HFFc6 (cell line): ENCODE measurements around the gene TMEM125. TPM values are rescaled to one million over a fixed set of nuclear protein-coding genes. Genes with fewer than 3 reads are reported as not detected.

ENCODE experiments used
- DNase-seq: peaks from one replicate; pipeline ENCODE4 v3.0.0-alpha.2; 2018
- H3K27ac Mint-ChIP-seq: 2 replicates; pipeline ENCODE4 v1.8.0; 2020; ENCODE audit warnings: mild to moderate bottlenecking, mixed read lengths
- H3K27me3 Mint-ChIP-seq: 2 replicates; pipeline ENCODE4 v1.8.0; 2021; ENCODE audit warnings: mild to moderate bottlenecking, moderate library complexity, mixed read lengths; ENCODE audit not compliant: insufficient read depth
- H3K36me3 Mint-ChIP-seq: 2 replicates; pipeline ENCODE4 v1.8.0; 2021; ENCODE audit warnings: low read depth, mixed read lengths
- H3K4me1 Mint-ChIP-seq: 2 replicates; pipeline ENCODE4 v1.8.0; 2020; ENCODE audit warnings: low read depth, mixed read lengths
- H3K4me3 Mint-ChIP-seq: 2 replicates; pipeline ENCODE4 v1.8.0; 2020; ENCODE audit warnings: mild to moderate bottlenecking, moderate library complexity, mixed read lengths
- H3K9me3 Mint-ChIP-seq: 2 replicates; pipeline ENCODE4 v1.8.0; 2020; ENCODE audit warnings: mild to moderate bottlenecking, mixed read lengths
- CTCF ChIP-seq: fragments of 200-600 bp; sonication (generic); IDR thresholded peaks from 2 replicates; pipeline ENCODE4 v1.5.0; 2021; ENCODE audit warnings: antibody characterized with exemption, mild to moderate bottlenecking
- total RNA-seq, 6 experiments: library from RNA; stranded (reverse); fragmentation: NEBNext Ultra II Directional; extraction: Animal tissue kit (Norgen Biotek cat#: 25700); gene quantifications; 2 replicates in 1 of 6; 3 replicates in 5 of 6; pipeline ENCODE4 v1.2.3, GENCODE V29; 2021

TMEM125 gene
- total RNA-seq, 6 experiments from 2014 or later = not detected

DNA sequence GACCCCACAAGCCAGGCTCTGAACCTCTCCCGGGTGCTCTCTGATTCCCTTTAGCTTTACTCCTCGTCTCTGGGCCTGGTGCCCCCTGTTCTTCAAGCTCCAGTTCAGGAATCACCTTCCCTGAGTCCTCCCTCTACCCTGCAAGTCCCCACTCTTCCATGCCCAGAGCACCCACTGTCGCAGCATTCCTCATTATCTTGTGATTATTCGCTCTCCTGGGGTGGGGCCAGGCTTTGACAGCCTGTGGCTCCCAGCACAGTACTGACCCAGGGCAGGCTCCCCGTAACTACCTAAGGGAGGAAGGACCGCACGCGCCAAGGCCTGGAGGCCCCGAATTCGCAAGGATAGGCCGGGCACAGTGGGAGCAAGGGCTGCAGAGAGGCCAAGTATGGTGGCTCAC is 16.3 kb downstream of the TMEM125 start:
- Mint-ChIP-seq H3K27ac (no peak overlapping the region), H3K4me1 (no peaks in the 10 kb centered on the region), H3K36me3 (no peaks in the 10 kb centered on the region; the same call in 1 of the 2 replicates), H3K4me3 (no peak overlapping the region), H3K9me3 (no peaks in the 10 kb centered on the region), H3K27me3 (peaks cover 23% of the 10 kb centered on the region)
- TF ChIP-seq CTCF = no peak
- no peak for DNase-seq

DNA sequence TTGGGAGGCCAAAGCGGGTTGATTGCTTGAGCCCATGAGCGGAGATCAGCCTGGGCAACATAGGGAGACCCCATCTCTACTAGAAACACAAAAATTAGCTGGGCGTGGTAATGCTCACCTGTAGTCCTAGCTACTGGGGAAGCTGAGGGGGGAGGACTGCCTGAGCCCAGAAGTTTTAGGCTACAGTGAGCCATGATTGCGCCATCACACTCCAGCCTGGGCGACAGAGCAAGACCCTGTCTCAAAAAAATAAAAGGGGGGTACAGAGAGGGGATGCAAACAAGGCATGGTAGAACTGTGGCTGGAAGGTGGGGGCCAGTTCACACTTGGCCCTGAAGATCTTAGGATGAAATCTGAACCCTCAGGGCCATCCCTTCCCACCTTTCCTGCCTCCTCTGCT is 16.8 kb downstream of the TMEM125 start:
- Mint-ChIP-seq H3K4me3 (no peak overlapping the region), H3K9me3 (no peaks in the 10 kb centered on the region), H3K4me1 (no peaks in the 10 kb centered on the region), H3K27me3 (peaks cover 23% of the 10 kb centered on the region), H3K27ac (no peak overlapping the region), H3K36me3 (no peaks in the 10 kb centered on the region; the same call in 1 of the 2 replicates)
- TF ChIP-seq CTCF = no peak
- no peak for DNase-seq

DNA sequence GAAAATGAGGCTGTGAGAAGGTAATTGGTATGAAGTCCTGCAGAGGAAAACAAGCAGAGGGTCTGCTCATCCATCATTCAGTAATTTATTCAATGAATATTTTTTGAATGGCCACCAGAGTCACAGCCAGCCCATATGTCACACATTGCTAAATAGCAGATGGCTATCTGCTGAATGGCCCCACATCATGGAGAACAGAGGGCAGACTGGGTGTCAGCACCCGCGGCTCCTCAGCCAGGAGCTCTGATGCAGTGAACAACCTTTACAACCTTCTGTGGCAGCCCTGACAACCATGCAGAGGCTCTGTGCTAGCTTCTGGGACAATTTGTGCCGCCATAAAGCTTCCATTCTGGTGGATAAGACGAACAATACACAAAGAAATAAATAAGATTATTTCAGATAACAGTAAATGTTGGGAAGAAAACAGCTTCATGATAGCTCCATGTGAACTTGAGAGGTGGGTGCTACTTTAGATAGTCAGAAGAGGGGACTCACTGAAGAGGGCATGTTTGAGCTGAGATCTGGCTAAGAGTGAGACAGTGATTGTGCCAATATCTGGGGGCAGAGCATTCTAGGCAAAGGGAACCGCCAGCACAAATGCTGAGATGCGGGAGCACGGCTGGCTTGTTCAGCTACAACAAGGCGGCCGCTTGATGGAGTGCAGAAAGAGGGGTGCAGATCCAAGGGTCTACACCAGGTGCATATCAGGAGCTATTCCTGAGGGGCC is 18.4 kb downstream of the TMEM125 start:
- no peaks in the 10 kb centered on the region; the same call in 1 of the 2 replicates for H3K36me3 Mint-ChIP-seq
- TF ChIP-seq CTCF = no peak
- H3K27ac Mint-ChIP-seq = no peak overlapping the region
- no peak for DNase-seq
- H3K4me3 Mint-ChIP-seq = no peak overlapping the region
- H3K27me3 Mint-ChIP-seq = peaks cover 23% of the 10 kb centered on the region
- H3K9me3 Mint-ChIP-seq = no peaks in the 10 kb centered on the region
- H3K4me1 Mint-ChIP-seq = peaks cover 4% of the 10 kb centered on the region; the same call in 1 of the 2 replicates

- Mint-ChIP-seq H3K9me3 (no peaks in the 10 kb centered on the region), H3K27ac (no peak overlapping the region), H3K27me3 (peaks cover 18% of the 10 kb centered on the region), H3K4me1 (peaks cover 9% of the 10 kb centered on the region; the same call in 1 of the 2 replicates), H3K36me3 (no peaks in the 10 kb centered on the region; the same call in 1 of the 2 replicates), H3K4me3 (no peak overlapping the region)
- no peak for DNase-seq
- TF ChIP-seq CTCF = no peak
These were observed 19.3 kb downstream of the TMEM125 start for GRCh38 chr1:43288785-43289706.

DNA sequence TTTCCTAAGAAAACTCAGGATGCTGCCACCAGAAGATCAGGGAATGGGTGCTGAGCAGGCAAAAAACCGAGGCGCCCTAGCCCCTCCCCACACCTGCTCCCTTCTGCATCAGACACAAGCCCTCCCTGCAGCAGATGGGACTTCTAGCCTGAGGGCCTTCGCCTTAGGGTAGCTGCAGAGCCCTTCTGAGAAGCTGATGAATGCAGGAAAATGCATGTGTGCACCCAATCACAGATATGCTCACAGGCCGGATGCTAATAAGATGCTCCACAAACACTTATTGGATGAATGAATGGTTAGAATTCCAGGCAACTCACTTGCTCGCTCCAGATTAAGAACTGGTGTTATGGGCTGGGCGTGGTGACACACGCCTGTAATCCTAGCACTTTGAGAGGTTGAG is 22.4 kb downstream of the TMEM125 start:
- no peak overlapping the region for H3K4me3 Mint-ChIP-seq
- DNase-seq = no peak
- no peaks in the 10 kb centered on the region; the same call in 1 of the 2 replicates for H3K36me3 Mint-ChIP-seq
- H3K27ac Mint-ChIP-seq = no peak overlapping the region
- H3K4me1 Mint-ChIP-seq = peaks cover 25% of the 10 kb centered on the region
- no peak for TF ChIP-seq CTCF
- no peaks in the 10 kb centered on the region for H3K9me3 Mint-ChIP-seq
- H3K27me3 Mint-ChIP-seq = peaks cover 10% of the 10 kb centered on the region
